ENCODE results near the gene ZNF407. TPM values are rescaled to one million over a fixed set of nuclear protein-coding genes. Genes with fewer than 3 reads are reported as not detected.

The ZNF407 gene
- total and polyA plus RNA-seq, 10 donors, result 2.0 to 41.0 (median 26.3) TPM

- Histone ChIP-seq H3K27ac (no peak overlapping the region), H3K4me3 (no peak overlapping the region), H3K9me3 (no peaks in the 10 kb centered on the region), H3K4me1 (peaks cover 0 to 11% (median 4%) of the 10 kb centered on the region in 6 donors), H3K27me3 (replicated peaks in 1 of 7) (no peaks in the 10 kb centered on the region), H3K36me3 (peaks cover 0 to 6% (median 0%) of the 10 kb centered on the region in 6 donors)
- intact Hi-C loops (cut with DNase I; ENCODE audit: low total_unique reads), result loop anchor here (5.0 kb wide), 1 partner anchor 828 kb away; no protein-coding TSS in a partner anchor
- WGBS, 5 donors, result 78 to 89% (median 84%) methylated on average over 2 of the region's 2 CpGs
- no peak for DNase-seq
- TF ChIP-seq POLR2AphosphoS5 (IDR thresholded peaks at IDR 0.05), result no peak
- TF ChIP-seq POLR2A (IDR thresholded peaks at IDR 0.05), result no peak
- peak in 1 of 11 experiments; percentile 13 for TF ChIP-seq CTCF (IDR thresholded peaks at IDR 0.05 in 8 of 11, conservative IDR thresholded peaks at IDR 0.05 in 3 of 11)
Observed at GRCh38 chr18:74654638-74655037, 57.0 kb downstream of the ZNF407 start.

- WGBS, 5 donors, result 92 to 95% (median 95%) methylated on average over 2 of the region's 2 CpGs
- H3K36me3 ChIP-seq, result peaks cover 0 to 28% (median 4%) of the 10 kb centered on the region in 6 donors
Observed at GRCh38 chr18:74661008-74661407, 63.3 kb downstream of the ZNF407 start.

GRCh38 chr18:74661691-74662090 is 64.0 kb downstream of the ZNF407 start:
- peaks cover 0 to 31% (median 4%) of the 10 kb centered on the region in 6 donors for H3K36me3 ChIP-seq
- WGBS, 5 donors, result 90 to 98% (median 98%) methylated on average over 6 of the region's 6 CpGs
- no peaks in the 10 kb centered on the region for H3K4me1 ChIP-seq
- TF ChIP-seq POLR2AphosphoS5 (IDR thresholded peaks at IDR 0.05) (no peak), CTCF (IDR thresholded peaks at IDR 0.05 in 8 of 11, conservative IDR thresholded peaks at IDR 0.05 in 3 of 11) (no peak), POLR2A (IDR thresholded peaks at IDR 0.05) (no peak)
- no peaks in the 10 kb centered on the region for H3K9me3 ChIP-seq
- no peak for DNase-seq
- intact Hi-C loops (cut with DNase I; ENCODE audit: low total_unique reads), result no loop called here
- no peak overlapping the region for H3K4me3 ChIP-seq
- H3K27me3 ChIP-seq (replicated peaks in 1 of 7), result no peaks in the 10 kb centered on the region
- H3K27ac ChIP-seq, result no peak overlapping the region

More at GRCh38 chr18:74661008-74661407, 63.3 kb downstream of the ZNF407 start:
- H3K4me3 ChIP-seq, result no peak overlapping the region
- no peaks in the 10 kb centered on the region for H3K27me3 ChIP-seq (replicated peaks in 1 of 7)
- H3K27ac ChIP-seq, result no peak overlapping the region
- H3K4me1 ChIP-seq, result no peaks in the 10 kb centered on the region
- intact Hi-C loops (cut with DNase I; ENCODE audit: low total_unique reads), result no loop called here
- TF ChIP-seq POLR2A (IDR thresholded peaks at IDR 0.05), result no peak
- no peak for TF ChIP-seq POLR2AphosphoS5 (IDR thresholded peaks at IDR 0.05)
- TF ChIP-seq CTCF (IDR thresholded peaks at IDR 0.05 in 8 of 11, conservative IDR thresholded peaks at IDR 0.05 in 3 of 11), result no peak
- DNase-seq, result no peak
- no peaks in the 10 kb centered on the region for H3K9me3 ChIP-seq

GRCh38 chr18:74662622-74663021 is 65.0 kb downstream of the ZNF407 start:
- no peaks in the 10 kb centered on the region for H3K27me3 ChIP-seq (replicated peaks in 1 of 7)
- 48 to 77% (median 50%) methylated on average over 2 of the region's 2 CpGs for WGBS, 5 donors
- intact Hi-C loops (cut with DNase I; ENCODE audit: low total_unique reads), result no loop called here
- H3K27ac ChIP-seq, result no peak overlapping the region
- no peak overlapping the region for H3K4me3 ChIP-seq
- DNase-seq, result no peak
- peaks cover 0 to 30% (median 4%) of the 10 kb centered on the region in 6 donors for H3K36me3 ChIP-seq
- no peak for TF ChIP-seq CTCF (IDR thresholded peaks at IDR 0.05 in 8 of 11, conservative IDR thresholded peaks at IDR 0.05 in 3 of 11)
- no peak for TF ChIP-seq POLR2AphosphoS5 (IDR thresholded peaks at IDR 0.05)
- TF ChIP-seq POLR2A (IDR thresholded peaks at IDR 0.05), result no peak
- no peaks in the 10 kb centered on the region for H3K4me1 ChIP-seq
- H3K9me3 ChIP-seq, result no peaks in the 10 kb centered on the region
